Subcutaneous adipose tissue (tissue), 4 donors: ENCODE measurements around the gene UBR2. TPM values are rescaled to one million over a fixed set of nuclear protein-coding genes. Genes with fewer than 3 reads are reported as not detected.

Experiments used
- total RNA-seq, 4 donors: library from RNA; depleted of rRNA; stranded (reverse); fragments of >200 nt; gene quantifications; one replicate each; pipeline ENCODE4 v1.1.0, GENCODE V29; 2016
- TF ChIP-seq, protein P1 (sequence below): fragments of 450-650 bp; IDR thresholded peaks from one replicate; pipeline ENCODE4 v1.5.1; 2016; ENCODE audit warnings: low read depth, mild to moderate bottlenecking, control low read depth, antibody characterized with exemption, moderate library complexity

UBR2 gene
- total RNA-seq: 10 to 100 TPM; 29.9 to 38.8 (median 36.4) TPM

DNA sequence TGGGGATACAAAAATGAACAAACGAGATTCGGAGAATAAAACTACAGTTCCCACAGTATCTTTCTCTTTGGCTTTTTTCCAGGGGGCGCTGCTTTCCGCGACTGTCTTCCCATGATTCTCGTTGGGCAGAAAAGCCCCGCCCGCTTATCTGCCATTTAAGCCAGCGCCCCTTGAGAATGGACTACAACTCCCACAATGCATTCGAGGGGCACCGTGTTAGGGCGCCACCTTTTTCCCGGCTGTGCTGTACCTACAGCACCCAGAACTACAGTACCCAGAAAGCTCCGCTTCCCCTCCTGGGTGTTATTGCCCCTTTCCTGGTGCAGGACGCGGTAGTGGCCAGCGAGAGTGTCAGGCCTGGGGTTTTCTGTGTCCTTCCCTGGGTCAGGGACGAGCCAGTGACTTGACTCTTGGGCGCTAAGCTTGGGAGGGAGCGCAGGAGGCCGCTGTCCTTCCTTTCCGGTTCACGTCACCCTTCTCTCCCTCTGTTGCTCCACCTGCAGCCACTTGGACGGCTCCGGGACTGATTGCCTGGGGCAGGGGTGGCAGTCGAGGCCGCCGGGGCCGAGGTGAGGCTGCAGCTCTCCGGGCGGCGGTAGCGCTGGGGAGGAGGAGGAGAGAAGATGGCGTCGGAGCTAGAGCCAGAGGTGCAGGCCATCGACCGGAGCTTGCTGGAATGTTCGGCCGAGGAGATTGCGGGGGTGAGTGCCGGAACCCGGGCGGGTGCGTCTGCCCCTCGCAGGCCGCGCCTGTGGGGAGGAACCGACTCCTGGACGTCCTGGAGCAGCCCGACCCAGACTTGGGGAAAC is at the start of gene UBR2:
Gene UBR2 (plus strand): TSS at position 333 of the 809 bp plus-strand sequence. CDS start 291 bp downstream, at position 624.
- TF ChIP-seq, protein P1, sequence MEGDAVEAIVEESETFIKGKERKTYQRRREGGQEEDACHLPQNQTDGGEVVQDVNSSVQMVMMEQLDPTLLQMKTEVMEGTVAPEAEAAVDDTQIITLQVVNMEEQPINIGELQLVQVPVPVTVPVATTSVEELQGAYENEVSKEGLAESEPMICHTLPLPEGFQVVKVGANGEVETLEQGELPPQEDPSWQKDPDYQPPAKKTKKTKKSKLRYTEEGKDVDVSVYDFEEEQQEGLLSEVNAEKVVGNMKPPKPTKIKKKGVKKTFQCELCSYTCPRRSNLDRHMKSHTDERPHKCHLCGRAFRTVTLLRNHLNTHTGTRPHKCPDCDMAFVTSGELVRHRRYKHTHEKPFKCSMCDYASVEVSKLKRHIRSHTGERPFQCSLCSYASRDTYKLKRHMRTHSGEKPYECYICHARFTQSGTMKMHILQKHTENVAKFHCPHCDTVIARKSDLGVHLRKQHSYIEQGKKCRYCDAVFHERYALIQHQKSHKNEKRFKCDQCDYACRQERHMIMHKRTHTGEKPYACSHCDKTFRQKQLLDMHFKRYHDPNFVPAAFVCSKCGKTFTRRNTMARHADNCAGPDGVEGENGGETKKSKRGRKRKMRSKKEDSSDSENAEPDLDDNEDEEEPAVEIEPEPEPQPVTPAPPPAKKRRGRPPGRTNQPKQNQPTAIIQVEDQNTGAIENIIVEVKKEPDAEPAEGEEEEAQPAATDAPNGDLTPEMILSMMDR: no peak

DNA sequence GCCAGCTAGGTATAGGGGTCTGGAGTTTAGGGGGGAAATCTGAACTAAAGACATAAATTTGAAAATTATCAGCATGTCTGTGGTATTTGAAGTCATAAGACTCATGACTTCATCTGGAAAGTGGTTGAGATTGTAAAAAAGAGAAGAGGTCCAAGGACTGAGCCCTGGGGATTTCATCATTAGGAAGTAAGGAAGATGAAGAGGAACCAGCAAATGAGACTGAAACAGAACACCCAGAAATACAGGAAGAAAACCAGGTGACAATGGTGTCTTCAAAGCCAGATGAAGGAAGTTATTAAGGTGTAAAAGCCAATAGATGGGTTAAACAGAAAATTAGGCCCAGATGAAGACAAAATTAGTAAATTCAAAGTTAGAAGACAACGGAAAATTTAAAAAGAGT is 49.1 kb upstream of the UBR2 start:
- TF ChIP-seq, protein P1: no peak

DNA sequence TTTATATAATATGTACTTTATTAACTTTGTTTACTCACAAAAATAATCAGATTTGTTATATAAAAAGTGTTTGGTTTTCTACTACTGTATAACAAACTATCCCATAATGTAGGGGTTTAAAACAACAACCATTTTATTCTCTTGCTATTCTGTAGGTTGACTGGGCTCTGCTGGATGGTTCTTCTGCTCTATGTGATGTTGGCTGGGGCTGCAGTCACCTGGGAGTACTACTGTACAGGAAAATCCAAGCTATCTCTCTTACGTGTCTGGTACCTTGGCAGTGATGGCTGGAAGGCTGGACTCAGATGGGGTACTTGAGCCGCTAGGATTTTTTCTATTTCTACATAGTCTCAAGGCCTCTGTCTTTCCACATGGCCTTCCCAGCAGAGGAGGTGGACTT is 44.0 kb upstream of the UBR2 start:
- TF ChIP-seq, protein P1: no peak

DNA sequence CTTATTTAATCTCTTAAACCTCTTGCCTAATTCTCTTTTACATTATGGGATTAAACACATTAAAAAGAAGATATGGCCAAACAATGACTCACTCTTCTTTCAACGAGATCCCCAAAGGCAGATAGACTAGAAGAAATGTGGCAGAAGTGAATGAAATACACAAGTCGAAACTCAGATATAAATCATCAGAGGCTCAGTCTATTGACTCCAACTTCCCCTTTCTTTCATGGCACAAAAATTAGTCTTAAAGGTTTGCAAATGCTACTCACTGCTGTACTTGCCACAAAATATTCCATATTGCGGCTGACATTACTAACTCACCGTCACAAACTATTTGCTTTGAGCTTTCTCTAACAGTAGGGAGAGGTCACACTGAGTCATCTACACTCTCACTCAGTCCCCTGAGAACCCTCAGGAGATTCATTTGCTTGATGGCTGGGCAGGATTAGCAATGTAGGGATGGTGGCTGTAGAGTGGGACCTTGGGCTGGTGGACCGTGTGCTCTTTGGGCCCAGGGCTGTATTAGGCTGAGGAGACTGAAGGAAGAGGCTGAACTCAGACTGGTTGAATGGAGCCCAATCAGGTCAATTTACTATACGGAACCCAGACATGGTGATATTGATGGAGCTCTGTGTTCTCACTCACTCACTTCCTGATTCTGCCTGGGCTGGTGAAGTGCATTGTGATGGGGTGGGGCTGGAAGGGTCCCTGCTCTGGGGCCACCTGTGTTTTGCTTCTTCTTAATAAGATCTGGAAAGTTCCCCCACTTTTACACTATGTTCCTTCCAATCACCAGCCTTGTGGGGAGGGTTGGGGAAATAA is 42.8 kb upstream of the UBR2 start:
- TF ChIP-seq, protein P1: no peak

DNA sequence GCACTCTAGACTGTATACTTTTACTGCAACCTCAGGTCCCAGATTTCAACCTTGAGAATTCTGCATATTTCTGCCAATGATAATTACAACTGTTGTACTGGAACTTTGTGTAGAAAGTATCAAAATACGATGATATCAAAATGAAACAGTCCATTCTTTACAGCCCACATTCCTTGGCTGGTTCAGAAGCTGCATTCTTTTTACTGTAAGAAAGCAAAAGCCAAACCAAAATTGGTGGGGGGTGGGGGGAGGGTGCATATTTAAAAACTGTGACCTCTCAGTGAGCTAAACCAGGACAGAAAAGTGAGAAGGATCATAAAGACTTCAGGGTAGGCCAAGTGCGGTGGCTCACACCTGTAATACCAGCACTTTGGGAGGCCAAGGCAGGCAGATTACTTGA is 41.8 kb upstream of the UBR2 start:
- TF ChIP-seq, protein P1: no peak

DNA sequence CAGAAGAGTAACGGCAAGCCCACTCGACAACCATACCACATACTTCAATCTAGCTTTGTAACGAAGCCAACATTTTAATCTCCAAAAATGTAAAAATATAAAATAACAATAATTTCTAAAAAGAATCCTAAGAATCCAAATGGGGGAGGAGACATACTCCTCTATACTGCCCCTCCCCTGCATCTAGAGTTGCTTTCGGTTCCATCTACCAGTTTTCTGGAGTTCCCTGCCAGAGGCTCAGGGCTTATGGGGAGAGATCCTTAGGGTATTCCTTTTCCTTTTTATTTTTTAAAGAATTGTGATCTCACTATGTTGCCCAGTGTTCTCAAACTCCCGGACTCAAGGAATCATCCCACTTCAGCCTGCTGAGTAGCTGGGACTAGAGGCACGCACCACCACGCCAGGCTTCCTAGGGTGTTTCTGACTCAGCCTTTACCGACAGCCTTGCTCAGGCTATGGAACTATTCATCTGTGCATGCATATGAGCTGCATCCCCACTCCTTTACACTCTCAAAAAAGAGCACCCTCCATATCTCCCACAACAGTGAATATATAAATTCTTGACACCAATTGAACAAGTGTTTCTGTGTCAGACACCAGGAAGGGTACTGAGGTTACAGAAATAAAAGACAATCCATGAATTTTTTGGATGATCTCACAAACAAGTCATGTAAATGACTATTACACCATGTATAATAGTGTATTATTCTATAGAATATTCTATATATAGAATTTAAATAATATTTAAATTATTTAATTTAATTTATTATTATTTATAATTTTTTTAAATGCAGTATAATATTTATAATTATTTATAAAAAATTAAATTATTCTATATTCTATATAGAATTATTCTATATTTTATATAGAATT is 40.7 kb upstream of the UBR2 start:
- TF ChIP-seq, protein P1: no peak

DNA sequence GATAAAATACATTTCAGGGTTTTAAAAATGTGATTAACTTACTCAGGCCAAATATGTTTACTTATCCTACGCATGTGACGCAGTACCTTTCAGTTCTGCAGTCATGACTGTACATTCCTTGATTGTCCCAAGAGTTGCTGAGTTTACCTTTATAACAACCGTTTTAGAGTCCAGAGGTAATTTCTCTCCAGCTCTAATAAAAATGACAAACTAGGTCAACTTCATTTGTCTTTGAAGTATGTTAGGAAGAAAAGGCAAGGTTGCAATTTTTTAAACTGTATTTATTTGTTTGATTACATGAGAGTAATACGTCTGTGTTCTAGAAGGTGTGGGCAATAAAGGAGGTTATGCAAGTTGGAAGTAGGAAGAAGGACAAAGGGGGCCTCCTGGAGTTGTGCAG is 38.6 kb upstream of the UBR2 start:
- TF ChIP-seq, protein P1: no peak
